Measurements from ENCODE around the gene ADCY6. TPM values are rescaled to one million over a fixed set of nuclear protein-coding genes. Genes with fewer than 3 reads are reported as not detected.

The ADCY6 gene
- total and polyA plus RNA-seq, 4 donors = 39.9 to 90.2 (median 55.1) TPM

GRCh38 chr12:48826209-48826855 lies 37.4 kb upstream of the ADCY6 start:
- H3K27me3 ChIP-seq (ENCODE audit: control insufficient read depth, insufficient read depth, low read length) = no peaks in the 10 kb centered on the region
- peaks cover 82% of the 10 kb centered on the region for H3K36me3 ChIP-seq (ENCODE audit: control insufficient read depth, insufficient read depth, low read length)
- H3K4me1 ChIP-seq (ENCODE audit: control insufficient read depth, insufficient read depth, low read length) = no peaks in the 10 kb centered on the region
- H3K4me3 ChIP-seq (ENCODE audit: low read depth, low read length) = no peak overlapping the region
- no peak for DNase-seq (ENCODE audit: low read depth in 4 of 6, low spot score in 6 of 6)
- H3K9me3 ChIP-seq (ENCODE audit: control insufficient read depth, insufficient read depth, low read length) = no peaks in the 10 kb centered on the region
- 87% methylated on average over 14 of the region's 15 CpGs for WGBS (ENCODE audit: insufficient coverage)
- H3K27ac ChIP-seq (ENCODE audit: low read depth, low read length) = no peak overlapping the region

GRCh38 chr12:48824905-48825304 lies 36.0 kb upstream of the ADCY6 start:
- H3K4me3 ChIP-seq (ENCODE audit: low read depth, low read length) = no peak overlapping the region
- no peak overlapping the region for H3K27ac ChIP-seq (ENCODE audit: low read depth, low read length)
- peaks cover 68% of the 10 kb centered on the region for H3K36me3 ChIP-seq (ENCODE audit: control insufficient read depth, insufficient read depth, low read length)
- peaks cover 10% of the 10 kb centered on the region for H3K4me1 ChIP-seq (ENCODE audit: control insufficient read depth, insufficient read depth, low read length)
- DNase-seq (ENCODE audit: low read depth in 4 of 6, low spot score in 6 of 6) = no peak
- 88% methylated on average over 3 of the region's 4 CpGs for WGBS (ENCODE audit: insufficient coverage)
- H3K9me3 ChIP-seq (ENCODE audit: control insufficient read depth, insufficient read depth, low read length) = no peaks in the 10 kb centered on the region
- no peaks in the 10 kb centered on the region for H3K27me3 ChIP-seq (ENCODE audit: control insufficient read depth, insufficient read depth, low read length)

DNA sequence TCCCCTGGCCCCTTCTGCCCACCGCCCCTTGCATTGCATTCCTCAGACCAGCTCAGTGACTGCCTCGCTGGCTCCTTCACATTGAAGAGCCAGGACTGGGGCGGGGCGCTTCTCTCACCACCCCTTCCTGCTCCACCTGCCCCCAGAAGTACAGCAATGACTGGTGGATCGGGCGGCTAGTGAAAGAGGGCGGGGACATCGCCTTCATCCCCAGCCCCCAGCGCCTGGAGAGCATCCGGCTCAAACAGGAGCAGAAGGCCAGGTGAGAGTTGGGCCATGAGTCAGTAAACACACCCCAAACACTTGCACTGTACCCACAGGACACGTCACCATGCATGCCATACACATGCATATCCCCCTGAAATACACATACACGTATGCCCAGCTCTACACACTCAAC lies 35.2 kb upstream of the ADCY6 start:
- H3K4me1 ChIP-seq (ENCODE audit: control insufficient read depth, insufficient read depth, low read length) = peaks cover 18% of the 10 kb centered on the region
- no peak for DNase-seq (ENCODE audit: low read depth in 4 of 6, low spot score in 6 of 6)
- H3K27me3 ChIP-seq (ENCODE audit: control insufficient read depth, insufficient read depth, low read length) = no peaks in the 10 kb centered on the region
- H3K4me3 ChIP-seq (ENCODE audit: low read depth, low read length) = no peak overlapping the region
- no peak overlapping the region for H3K27ac ChIP-seq (ENCODE audit: low read depth, low read length)
- H3K9me3 ChIP-seq (ENCODE audit: control insufficient read depth, insufficient read depth, low read length) = no peaks in the 10 kb centered on the region
- 55% methylated on average over 11 of the region's 12 CpGs for WGBS (ENCODE audit: insufficient coverage)
- H3K36me3 ChIP-seq (ENCODE audit: control insufficient read depth, insufficient read depth, low read length) = peaks cover 60% of the 10 kb centered on the region

DNA sequence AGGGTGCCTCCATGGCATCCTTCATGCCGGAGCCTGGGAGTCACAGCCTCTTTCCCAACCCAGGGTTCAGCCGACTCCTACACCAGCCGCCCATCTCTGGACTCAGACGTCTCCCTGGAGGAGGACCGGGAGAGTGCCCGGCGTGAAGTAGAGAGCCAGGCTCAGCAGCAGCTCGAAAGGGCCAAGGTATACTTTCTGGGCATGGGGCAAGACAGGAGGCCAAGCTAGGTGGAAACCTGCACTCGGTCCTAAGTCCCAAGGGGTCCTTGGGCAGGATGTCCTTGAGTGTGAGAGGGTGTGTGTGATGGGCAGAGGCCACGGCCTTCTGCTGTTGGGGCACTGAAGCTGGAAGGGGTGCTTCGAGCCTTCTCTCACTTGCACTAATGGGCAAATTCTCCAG lies 34.4 kb upstream of the ADCY6 start:
- WGBS (ENCODE audit: insufficient coverage) = 88% methylated on average over 10 of the region's 11 CpGs
- no peak overlapping the region for H3K27ac ChIP-seq (ENCODE audit: low read depth, low read length)
- no peak overlapping the region for H3K4me3 ChIP-seq (ENCODE audit: low read depth, low read length)
- peaks cover 52% of the 10 kb centered on the region for H3K36me3 ChIP-seq (ENCODE audit: control insufficient read depth, insufficient read depth, low read length)
- no peaks in the 10 kb centered on the region for H3K9me3 ChIP-seq (ENCODE audit: control insufficient read depth, insufficient read depth, low read length)
- no peaks in the 10 kb centered on the region for H3K27me3 ChIP-seq (ENCODE audit: control insufficient read depth, insufficient read depth, low read length)
- DNase-seq (ENCODE audit: low read depth in 4 of 6, low spot score in 6 of 6) = no peak
- peaks cover 22% of the 10 kb centered on the region for H3K4me1 ChIP-seq (ENCODE audit: control insufficient read depth, insufficient read depth, low read length)

- Histone ChIP-seq H3K4me1 (ENCODE audit: control insufficient read depth, insufficient read depth, low read length) (peaks cover 26% of the 10 kb centered on the region), H3K4me3 (ENCODE audit: low read depth, low read length) (no peak overlapping the region), H3K36me3 (ENCODE audit: control insufficient read depth, insufficient read depth, low read length) (peaks cover 46% of the 10 kb centered on the region), H3K27me3 (ENCODE audit: control insufficient read depth, insufficient read depth, low read length) (peaks cover 2% of the 10 kb centered on the region), H3K27ac (ENCODE audit: low read depth, low read length) (no peak overlapping the region), H3K9me3 (ENCODE audit: control insufficient read depth, insufficient read depth, low read length) (no peaks in the 10 kb centered on the region)
- 67% methylated on average over 1 of the region's 2 CpGs for WGBS (ENCODE audit: insufficient coverage)
- no peak for DNase-seq (ENCODE audit: low read depth in 4 of 6, low spot score in 6 of 6)
Measured at GRCh38 chr12:48822711-48823110, 33.8 kb upstream of the ADCY6 start.

DNA sequence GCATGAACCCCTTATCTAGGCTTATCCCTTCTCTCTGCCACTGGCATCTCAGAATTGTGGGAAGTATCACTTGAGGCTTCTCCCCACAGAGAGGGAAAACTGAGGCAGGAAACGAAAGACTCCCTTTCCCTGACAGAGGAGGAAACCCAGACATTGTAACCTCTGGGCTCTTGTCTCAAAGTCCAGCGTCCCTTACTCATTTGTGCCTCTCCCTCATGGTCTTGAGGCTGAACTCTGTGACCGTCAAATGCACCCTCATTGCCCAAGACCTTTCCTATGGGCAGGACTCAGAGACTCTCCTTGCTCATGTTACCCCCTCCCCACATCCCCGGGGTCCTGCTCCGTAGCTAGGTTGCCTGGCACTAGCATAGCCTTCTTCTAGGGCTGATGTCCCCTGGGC lies 33.2 kb upstream of the ADCY6 start:
- no peak for DNase-seq (ENCODE audit: low read depth in 4 of 6, low spot score in 6 of 6)
- Histone ChIP-seq H3K27ac (ENCODE audit: low read depth, low read length) (no peak overlapping the region), H3K27me3 (ENCODE audit: control insufficient read depth, insufficient read depth, low read length) (peaks cover 2% of the 10 kb centered on the region), H3K4me3 (ENCODE audit: low read depth, low read length) (no peak overlapping the region), H3K4me1 (ENCODE audit: control insufficient read depth, insufficient read depth, low read length) (peaks cover 32% of the 10 kb centered on the region), H3K36me3 (ENCODE audit: control insufficient read depth, insufficient read depth, low read length) (peaks cover 40% of the 10 kb centered on the region), H3K9me3 (ENCODE audit: control insufficient read depth, insufficient read depth, low read length) (no peaks in the 10 kb centered on the region)
- WGBS (ENCODE audit: insufficient coverage) = 85% methylated on average over 2 of the region's 5 CpGs

DNA sequence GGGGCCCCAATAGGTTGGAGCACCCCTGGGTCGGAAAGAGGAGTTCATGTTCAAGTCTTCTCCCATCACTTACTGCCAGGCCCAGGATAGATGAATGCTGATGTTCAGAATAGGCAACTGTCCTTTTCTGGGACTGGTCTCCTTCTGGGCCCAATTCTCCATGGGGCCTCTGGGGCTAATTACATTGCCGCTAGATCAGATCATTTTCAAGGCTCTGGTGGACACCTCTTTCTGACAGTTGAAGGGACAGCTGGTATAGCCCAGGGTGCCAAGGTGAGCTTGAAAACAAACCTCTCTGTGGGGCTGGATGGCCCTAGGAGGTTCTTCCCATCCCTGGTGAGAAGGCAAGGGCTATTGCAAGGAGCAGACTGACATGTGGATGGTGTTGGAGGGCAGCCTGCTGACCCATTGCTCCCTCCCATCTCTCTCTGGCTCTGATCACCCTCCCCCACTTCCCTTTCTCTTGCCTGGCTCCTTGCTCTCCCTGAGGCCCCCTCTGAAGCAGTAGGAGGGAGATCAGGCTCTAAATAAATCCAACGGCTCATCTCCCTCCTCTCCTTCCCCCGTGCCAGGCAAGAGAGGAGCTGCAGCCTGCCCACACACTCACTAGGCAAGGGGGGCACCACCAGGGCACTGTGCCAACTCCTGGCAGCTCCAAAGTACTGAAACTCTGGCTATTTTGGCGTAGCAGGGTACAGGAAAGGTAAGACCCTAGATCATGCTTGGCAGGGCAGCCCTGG lies 31.3 kb upstream of the ADCY6 start:
- DNase-seq (ENCODE audit: low read depth in 4 of 6, low spot score in 6 of 6) = peak in 1 of 6 donors; percentile 26
- H3K27ac ChIP-seq (ENCODE audit: low read depth, low read length) = no peak overlapping the region
- no peak overlapping the region for H3K4me3 ChIP-seq (ENCODE audit: low read depth, low read length)
- no peaks in the 10 kb centered on the region for H3K9me3 ChIP-seq (ENCODE audit: control insufficient read depth, insufficient read depth, low read length)
- 62% methylated on average over 3 of the region's 5 CpGs for WGBS (ENCODE audit: insufficient coverage)
- peaks cover 48% of the 10 kb centered on the region for H3K4me1 ChIP-seq (ENCODE audit: control insufficient read depth, insufficient read depth, low read length)
- peaks cover 21% of the 10 kb centered on the region for H3K36me3 ChIP-seq (ENCODE audit: control insufficient read depth, insufficient read depth, low read length)
- H3K27me3 ChIP-seq (ENCODE audit: control insufficient read depth, insufficient read depth, low read length) = peaks cover 2% of the 10 kb centered on the region

GRCh38 chr12:48818831-48819590 lies 30.1 kb upstream of the ADCY6 start:
- Histone ChIP-seq H3K4me1 (ENCODE audit: control insufficient read depth, insufficient read depth, low read length) (peaks cover 55% of the 10 kb centered on the region), H3K36me3 (ENCODE audit: control insufficient read depth, insufficient read depth, low read length) (peaks cover 10% of the 10 kb centered on the region), H3K4me3 (ENCODE audit: low read depth, low read length) (peak overlapping the region; percentile 79), H3K27me3 (ENCODE audit: control insufficient read depth, insufficient read depth, low read length) (peaks cover 2% of the 10 kb centered on the region), H3K27ac (ENCODE audit: low read depth, low read length) (no peak overlapping the region), H3K9me3 (ENCODE audit: control insufficient read depth, insufficient read depth, low read length) (no peaks in the 10 kb centered on the region)
- 14% methylated on average over 26 of the region's 37 CpGs for WGBS (ENCODE audit: insufficient coverage)
- peak in 2 of 6 donors; percentile 71 to 72 for DNase-seq (ENCODE audit: low read depth in 4 of 6, low spot score in 6 of 6)

- H3K9me3 ChIP-seq (ENCODE audit: control insufficient read depth, insufficient read depth, low read length) = no peaks in the 10 kb centered on the region
- H3K4me3 ChIP-seq (ENCODE audit: low read depth, low read length) = peak within 1 kb of the TSS; percentile 79
- H3K27me3 ChIP-seq (ENCODE audit: control insufficient read depth, insufficient read depth, low read length) = peaks cover 2% of the 10 kb centered on the region
- DNase-seq (ENCODE audit: low read depth in 4 of 6, low spot score in 6 of 6) = peak in 4 of 6 donors; percentile 47 to 95 (median 74)
- H3K27ac ChIP-seq (ENCODE audit: low read depth, low read length) = no peak within 1 kb of the TSS
- peaks cover 63% of the 10 kb centered on the region for H3K4me1 ChIP-seq (ENCODE audit: control insufficient read depth, insufficient read depth, low read length)
- peaks cover 3% of the 10 kb centered on the region for H3K36me3 ChIP-seq (ENCODE audit: control insufficient read depth, insufficient read depth, low read length)
- under 1% methylated on average over 59 of the region's 79 CpGs for WGBS (ENCODE audit: insufficient coverage)
Measured at GRCh38 chr12:48817873-48818830, 29.3 kb upstream of the ADCY6 start, which contains the start of gene CACNB3. Gene CACNB3 (plus strand): TSS chr12:48818496. CDS start chr12:48818930, 434 bp downstream.

All from spinal cord (tissue), 10 donors.